Epithelial cell of umbilical artery (primary cell): ENCODE data around the gene FGF14. TPM values are rescaled to one million over a fixed set of nuclear protein-coding genes. Genes with fewer than 3 reads are reported as not detected.

Experiments used
- total RNA-seq: library from RNA; depleted of rRNA; stranded (reverse); fragments of >200 nt; gene quantifications from 2 replicates; pipeline ENCODE4 v1.2.3, GENCODE V29; 2014

The FGF14 gene
- total RNA-seq = not detected in 2 replicates

DNA sequence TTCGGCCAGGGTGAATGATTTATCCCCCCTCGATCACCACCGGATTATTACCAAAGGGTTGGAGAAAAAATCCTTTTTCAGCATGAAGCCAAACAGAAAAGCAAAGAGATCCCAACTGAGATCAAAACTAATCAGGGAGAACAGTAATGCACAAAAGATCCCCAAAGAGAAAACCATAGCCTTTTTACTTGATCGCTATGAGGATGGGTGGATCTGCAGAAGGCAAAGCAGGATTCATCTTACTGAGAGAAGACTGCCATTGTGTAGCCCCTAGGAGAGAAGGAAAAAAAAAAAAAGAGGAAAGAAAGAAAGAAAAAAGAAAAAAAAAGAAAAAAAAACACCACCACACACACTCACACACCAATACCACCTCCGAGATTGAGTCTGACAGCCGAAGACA is at the start of gene FGF14:
FGF14 (minus strand) TSS at position 283 of the 400 bp plus-strand sequence.

Other genes starting within 250 kb of the FGF14 start
- 49.4 and 55.6 TPM in 2 replicates for gene TPP2, start 194.9 kb upstream of the FGF14 start, total RNA-seq